GM18499 (cell line): ENCODE measurements around the gene MECR.
"Not testable (repeated sequence)": the region's sequence is repeated elsewhere in the genome, so short reads cannot be mapped to it uniquely, and the experiment has no call there.

Source experiments
- ATAC-seq: cut with Tn5 transposase; IDR thresholded peaks from one replicate; pipeline ENCODE4 v1.9.1; 2021; ENCODE audit warnings: moderate number of reproducible peaks; ENCODE audit not compliant: insufficient read depth, unreplicated experiment

MECR gene

DNA sequence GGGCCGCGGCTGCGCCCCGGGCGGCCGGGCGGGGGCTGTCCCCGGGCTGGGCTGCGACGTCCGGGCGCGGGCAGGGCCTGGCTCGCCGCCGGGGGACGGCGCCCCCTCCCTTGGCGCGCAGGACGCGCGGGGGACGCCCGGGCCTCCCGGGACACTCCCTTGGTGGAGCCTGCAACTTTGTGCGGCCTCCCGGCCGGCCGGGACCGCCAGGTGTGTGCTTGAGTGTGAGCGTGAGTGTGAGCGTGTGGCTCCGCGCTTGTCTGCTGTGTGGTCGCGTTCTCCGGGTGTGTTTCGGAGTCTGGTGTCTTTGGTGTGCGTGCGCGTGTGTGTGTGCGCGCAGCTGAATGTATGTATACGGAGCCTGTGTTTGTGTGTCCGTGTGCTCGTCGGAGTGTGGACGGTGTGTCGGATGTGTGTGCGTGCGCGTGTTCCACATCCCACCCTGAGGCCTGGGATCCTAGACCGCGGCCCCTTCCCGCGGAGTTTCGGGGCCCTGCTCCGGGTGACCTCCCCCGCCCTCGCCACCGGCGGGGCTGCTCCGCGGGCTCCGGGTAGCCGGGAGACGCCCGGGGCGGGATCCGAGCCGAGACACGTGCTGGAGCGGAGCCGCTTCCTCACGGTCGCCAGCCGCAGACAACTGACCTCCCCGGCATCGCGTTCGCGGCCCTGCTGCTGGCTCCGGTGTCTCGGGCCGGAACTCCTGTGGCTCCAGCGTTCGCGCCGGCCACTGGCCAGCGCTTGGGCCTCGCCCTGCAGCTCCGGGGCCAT is 7.3 kb upstream of the MECR start:
- ATAC-seq: no peak

DNA sequence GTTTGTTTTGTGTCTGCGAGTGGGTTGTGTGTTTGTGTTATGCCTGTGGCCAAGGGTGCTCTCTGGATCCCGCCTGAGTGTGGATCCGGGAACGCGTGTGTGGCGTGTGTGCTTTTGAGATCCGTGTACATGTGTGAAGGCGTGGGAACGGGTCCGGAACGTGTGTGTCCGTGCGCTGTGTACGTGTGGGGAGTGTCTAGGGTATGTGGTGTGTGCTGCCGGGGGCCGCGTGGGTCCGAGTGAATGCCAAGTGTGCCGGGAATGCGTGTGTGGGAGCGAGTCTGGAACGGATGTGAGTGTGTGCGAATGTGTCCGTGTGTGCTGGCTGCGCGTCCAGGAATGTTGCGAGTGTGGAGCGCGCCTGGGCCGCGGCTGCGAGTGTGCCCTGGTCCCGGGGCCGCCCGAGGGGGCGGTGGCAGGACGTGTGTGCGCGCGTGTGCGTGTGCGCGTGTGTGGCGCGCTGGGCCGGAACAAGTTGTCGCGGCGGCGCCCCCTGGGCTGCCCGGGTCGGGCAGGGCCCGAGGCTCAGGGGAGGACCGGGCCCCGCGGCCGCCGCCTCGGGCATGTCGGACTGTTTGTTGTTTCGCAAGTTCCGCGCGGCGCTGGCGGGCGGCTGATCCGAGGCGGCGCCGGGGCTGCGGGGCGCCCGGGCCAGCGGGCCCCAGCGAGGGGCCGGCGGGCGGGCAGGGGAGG is 6.5 kb upstream of the MECR start:
- no peak for ATAC-seq

- ATAC-seq: no peak
Measured at GRCh38 chr1:29236712-29237128, 6.0 kb upstream of the MECR start.

- no peak for ATAC-seq
Measured at GRCh38 chr1:29235955-29236711, 5.4 kb upstream of the MECR start, which contains the start of gene PTPRU. Gene PTPRU (plus strand): TSS chr1:29236522. CDS start chr1:29236645, 123 bp downstream.

DNA sequence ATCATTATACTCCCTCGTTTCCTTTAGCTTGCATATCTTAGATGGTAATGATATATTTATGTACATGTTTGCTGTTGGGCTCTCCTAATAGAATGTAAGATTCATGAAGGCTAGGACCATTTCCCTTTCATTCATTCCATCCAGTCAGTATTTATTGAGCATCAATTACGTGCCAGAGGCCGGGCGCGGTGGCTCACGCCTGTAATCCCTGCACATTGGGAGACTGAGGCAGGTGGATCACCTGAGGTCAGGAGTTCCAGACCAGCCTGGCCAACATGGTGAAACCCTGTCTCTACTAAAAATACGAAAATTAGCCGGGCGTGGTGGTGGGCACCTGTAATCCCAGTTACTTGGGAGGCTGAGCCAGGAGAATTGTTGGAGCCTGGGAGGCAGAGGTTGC is 4.1 kb upstream of the MECR start:
- not testable (repeated sequence) for ATAC-seq

GRCh38 chr1:29234471-29234870 is 3.7 kb upstream of the MECR start:
- no peak for ATAC-seq

DNA sequence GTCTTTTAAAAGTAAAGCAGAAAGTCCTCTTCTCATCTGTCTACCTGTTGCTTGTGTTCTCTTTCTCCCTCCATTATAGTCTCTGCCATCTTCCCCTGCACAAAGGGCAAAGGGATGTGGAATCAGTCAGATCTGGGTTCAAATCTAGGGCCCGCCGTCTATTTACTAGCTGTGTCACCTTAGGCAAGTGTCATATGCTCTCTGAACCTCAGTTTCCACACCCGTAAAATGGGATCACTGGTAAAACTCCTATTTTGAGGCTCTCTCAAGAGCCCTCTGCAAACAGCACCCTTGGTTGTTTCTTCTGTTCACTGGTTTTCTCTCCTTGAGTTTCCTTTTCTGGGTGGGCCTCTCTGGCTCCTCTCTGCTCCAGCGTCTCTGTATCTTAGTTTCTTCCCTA is 3.0 kb upstream of the MECR start:
- no peak for ATAC-seq

- ATAC-seq: no peak
Measured at GRCh38 chr1:29232387-29232786, 1.7 kb upstream of the MECR start.

DNA sequence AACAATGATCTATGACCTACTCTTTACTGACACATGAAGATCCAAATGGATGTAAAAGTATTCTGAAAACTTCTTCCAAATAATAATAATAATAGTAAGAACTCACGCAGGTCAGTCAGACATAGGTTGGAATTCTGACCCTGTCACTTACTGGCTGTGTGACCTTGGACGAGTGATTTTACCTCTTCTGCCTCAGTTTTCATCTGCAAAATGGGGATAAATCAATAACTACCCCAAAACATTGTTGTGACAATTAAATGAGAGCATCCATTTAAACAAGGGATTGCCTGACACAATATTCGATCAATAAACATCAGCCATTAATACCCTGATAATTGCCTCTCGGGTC is 556 bp downstream of the MECR start:
- no peak for ATAC-seq

DNA sequence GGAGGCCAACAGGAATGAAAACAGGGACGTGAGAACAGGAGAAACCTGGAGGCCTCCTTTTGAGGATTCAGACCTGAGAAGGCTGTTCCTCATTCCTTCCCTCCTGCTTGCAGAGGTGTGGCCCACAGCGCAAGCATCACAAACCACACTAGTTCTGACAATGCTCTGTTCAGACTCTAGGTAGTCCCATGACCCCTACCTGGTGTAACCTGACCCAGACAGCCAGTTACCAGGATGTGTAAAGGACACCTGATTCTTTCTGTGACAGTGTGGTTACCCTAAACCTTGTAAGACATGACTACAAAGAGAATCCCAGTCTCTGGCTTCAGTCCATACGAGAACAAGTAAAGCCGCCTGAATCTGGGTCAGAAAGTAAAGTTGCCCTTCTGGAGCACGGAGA is 3.2 kb downstream of the MECR start:
- ATAC-seq: no peak

- ATAC-seq: no peak
Measured at GRCh38 chr1:29225361-29225760, 5.4 kb downstream of the MECR start.

GRCh38 chr1:29224356-29224837 is 6.3 kb downstream of the MECR start:
- no peak for ATAC-seq

- no peak for ATAC-seq
Measured at GRCh38 chr1:29223521-29223920, 7.2 kb downstream of the MECR start.

DNA sequence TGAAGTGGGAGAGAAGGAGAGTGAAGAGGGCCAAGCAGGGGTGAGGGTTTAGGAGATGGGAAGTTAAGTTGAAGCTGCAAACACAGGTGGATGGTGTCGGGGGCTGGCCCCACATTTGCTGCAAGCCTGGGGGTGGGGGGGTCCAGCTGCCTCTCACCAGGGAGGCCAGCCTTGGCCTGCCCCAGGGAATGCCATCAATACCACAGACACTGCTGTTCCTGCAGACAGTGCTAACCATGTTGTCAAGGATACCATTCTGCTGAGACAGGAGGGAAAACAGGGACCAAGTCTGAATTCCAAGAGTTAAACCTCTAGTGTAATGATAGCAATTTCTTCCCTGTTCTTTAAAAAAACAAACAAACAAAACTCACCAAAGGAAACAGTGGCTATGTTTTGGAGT is 8.0 kb downstream of the MECR start:
- ATAC-seq: no peak

DNA sequence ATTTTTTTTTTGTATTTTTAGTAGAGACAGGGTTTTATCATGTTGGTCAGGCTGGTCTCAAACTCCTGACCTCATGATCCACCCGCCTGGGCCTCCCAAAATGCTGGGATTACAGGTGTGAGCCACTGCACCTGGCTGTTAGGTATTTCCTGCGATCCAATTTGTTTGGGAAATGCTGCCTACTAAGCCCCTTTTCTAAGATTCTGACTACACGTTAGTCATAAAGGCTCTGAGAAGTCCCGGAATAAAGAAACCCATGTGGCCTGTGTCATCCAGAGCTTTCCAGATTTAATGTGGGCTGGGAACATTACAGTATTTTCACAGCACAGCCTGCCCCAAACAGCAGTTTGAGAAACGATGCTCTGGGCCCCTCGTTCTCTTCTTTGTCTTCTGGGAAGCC is 8.5 kb downstream of the MECR start:
- ATAC-seq: not testable (repeated sequence)

DNA sequence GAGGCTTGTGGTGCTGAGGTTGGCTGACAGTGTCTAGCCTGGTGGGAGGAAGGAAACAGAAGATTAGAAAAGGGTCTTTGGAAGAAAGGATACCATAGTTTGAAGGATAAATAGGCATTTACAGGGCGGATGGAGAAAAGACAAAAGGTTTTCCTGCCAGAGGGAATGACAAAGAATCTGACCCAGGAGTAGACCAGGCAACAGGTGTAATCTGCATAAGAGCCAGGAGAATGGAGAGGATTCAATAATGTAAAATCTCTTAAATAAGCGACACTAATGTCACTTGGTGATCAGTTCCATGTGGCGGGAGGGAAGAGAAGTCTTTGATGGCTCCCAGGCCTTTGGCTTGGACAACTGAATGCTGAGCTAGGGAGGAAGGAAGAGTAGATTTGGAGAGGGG is 9.4 kb downstream of the MECR start:
- no peak for ATAC-seq

- ATAC-seq: no peak
Measured at GRCh38 chr1:29218223-29218622, 12.5 kb downstream of the MECR start.

DNA sequence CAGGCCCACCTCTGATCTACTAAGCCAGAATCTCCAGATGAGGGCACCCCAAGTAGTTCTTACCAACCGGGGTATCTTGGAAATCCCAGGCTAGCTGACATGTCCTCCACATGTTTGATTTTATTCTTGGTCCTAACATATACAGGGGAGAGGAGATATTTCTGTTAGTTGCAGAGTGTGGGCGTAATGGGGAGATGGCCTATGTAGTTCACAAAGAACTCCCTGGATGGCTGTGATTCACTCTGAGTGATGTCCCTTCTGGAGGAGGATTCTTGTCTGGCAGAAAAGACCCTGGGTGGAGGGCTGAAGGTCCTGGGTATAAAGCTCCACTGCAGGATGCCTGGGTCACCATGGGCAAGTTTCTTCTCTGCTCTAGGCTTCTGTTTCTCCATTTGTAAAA is 13.1 kb downstream of the MECR start:
- no peak for ATAC-seq

GRCh38 chr1:29213055-29213454 is 17.7 kb downstream of the MECR start:
- no peak for ATAC-seq

GRCh38 chr1:29211086-29212030 is 19.4 kb downstream of the MECR start:
- no peak for ATAC-seq
